ENCODE data around the gene PDS5B. TPM values are rescaled to one million over a fixed set of nuclear protein-coding genes. Genes with fewer than 3 reads are reported as not detected.

PDS5B gene
- total and polyA plus RNA-seq, 4 donors: 3.6 to 24.3 (median 12.9) TPM

GRCh38 chr13:32796754-32797153 is 210.5 kb downstream of the PDS5B start:
- TF ChIP-seq RAD21 (IDR thresholded peaks at IDR 0.05) (no peak), HNF4A (conservative IDR thresholded peaks at IDR 0.05) (no peak), RXRA (IDR thresholded peaks at IDR 0.05) (no peak), EGR1 (IDR thresholded peaks at IDR 0.05; ENCODE audit: low read depth in 2 of 2) (no peak), FOXA1 (IDR thresholded peaks at IDR 0.05) (no peak), SP1 (IDR thresholded peaks at IDR 0.05) (no peak), HNF4G (IDR thresholded peaks at IDR 0.05) (no peak), NR2F2 (IDR thresholded peaks at IDR 0.05) (no peak), GABPA (IDR thresholded peaks at IDR 0.05 in 1 of 2, conservative IDR thresholded peaks at IDR 0.05 in 1 of 2) (no peak), JUND (IDR thresholded peaks at IDR 0.05) (no peak), YY1 (IDR thresholded peaks at IDR 0.05) (no peak), REST (IDR thresholded peaks at IDR 0.05) (no peak), FOXA2 (IDR thresholded peaks at IDR 0.05) (no peak), TAF1 (conservative IDR thresholded peaks at IDR 0.05) (no peak)
- TF ChIP-seq, protein P1, sequence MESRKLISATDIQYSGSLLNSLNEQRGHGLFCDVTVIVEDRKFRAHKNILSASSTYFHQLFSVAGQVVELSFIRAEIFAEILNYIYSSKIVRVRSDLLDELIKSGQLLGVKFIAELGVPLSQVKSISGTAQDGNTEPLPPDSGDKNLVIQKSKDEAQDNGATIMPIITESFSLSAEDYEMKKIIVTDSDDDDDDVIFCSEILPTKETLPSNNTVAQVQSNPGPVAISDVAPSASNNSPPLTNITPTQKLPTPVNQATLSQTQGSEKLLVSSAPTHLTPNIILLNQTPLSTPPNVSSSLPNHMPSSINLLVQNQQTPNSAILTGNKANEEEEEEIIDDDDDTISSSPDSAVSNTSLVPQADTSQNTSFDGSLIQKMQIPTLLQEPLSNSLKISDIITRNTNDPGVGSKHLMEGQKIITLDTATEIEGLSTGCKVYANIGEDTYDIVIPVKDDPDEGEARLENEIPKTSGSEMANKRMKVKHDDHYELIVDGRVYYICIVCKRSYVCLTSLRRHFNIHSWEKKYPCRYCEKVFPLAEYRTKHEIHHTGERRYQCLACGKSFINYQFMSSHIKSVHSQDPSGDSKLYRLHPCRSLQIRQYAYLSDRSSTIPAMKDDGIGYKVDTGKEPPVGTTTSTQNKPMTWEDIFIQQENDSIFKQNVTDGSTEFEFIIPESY (IDR thresholded peaks at IDR 0.05): no peak
- TF ChIP-seq, protein P2, sequence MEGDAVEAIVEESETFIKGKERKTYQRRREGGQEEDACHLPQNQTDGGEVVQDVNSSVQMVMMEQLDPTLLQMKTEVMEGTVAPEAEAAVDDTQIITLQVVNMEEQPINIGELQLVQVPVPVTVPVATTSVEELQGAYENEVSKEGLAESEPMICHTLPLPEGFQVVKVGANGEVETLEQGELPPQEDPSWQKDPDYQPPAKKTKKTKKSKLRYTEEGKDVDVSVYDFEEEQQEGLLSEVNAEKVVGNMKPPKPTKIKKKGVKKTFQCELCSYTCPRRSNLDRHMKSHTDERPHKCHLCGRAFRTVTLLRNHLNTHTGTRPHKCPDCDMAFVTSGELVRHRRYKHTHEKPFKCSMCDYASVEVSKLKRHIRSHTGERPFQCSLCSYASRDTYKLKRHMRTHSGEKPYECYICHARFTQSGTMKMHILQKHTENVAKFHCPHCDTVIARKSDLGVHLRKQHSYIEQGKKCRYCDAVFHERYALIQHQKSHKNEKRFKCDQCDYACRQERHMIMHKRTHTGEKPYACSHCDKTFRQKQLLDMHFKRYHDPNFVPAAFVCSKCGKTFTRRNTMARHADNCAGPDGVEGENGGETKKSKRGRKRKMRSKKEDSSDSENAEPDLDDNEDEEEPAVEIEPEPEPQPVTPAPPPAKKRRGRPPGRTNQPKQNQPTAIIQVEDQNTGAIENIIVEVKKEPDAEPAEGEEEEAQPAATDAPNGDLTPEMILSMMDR (IDR thresholded peaks at IDR 0.05; ENCODE audit: low read depth, low read length, missing input control): no peak
- TF ChIP-seq, protein P3, sequence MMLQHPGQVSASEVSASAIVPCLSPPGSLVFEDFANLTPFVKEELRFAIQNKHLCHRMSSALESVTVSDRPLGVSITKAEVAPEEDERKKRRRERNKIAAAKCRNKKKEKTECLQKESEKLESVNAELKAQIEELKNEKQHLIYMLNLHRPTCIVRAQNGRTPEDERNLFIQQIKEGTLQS (IDR thresholded peaks at IDR 0.05): no peak
- WGBS: 88% methylated on average over 1 of the region's 1 CpG
- Histone ChIP-seq H3K4me1 (ENCODE audit: control insufficient read depth in 4 of 4, insufficient read depth in 4 of 4, low read length in 3 of 4) (no peaks in the 10 kb centered on the region), H3K27me3 (ENCODE audit: control insufficient read depth in 4 of 4, insufficient read depth in 4 of 4, low read length in 3 of 4) (no peaks in the 10 kb centered on the region), H3K4me3 (ENCODE audit: low read depth in 1 of 3, low read length in 3 of 3) (no peak overlapping the region), H3K36me3 (ENCODE audit: control insufficient read depth in 4 of 4, insufficient read depth in 3 of 4, low read depth in 1 of 4, low read length in 3 of 4) (no peaks in the 10 kb centered on the region), H3K9me3 (ENCODE audit: control insufficient read depth in 4 of 4, low read length in 3 of 4) (no peaks in the 10 kb centered on the region), H3K27ac (ENCODE audit: low read depth in 1 of 2, low read length in 2 of 2) (no peak overlapping the region), H3K9ac (ENCODE audit: low read depth in 1 of 2, low read length in 2 of 2) (no peak overlapping the region)
- DNase-seq (ENCODE audit: low spot score): no peak

- no peaks in the 10 kb centered on the region for H3K36me3 ChIP-seq (ENCODE audit: control insufficient read depth in 4 of 4, insufficient read depth in 3 of 4, low read depth in 1 of 4, low read length in 3 of 4)
- 87% methylated on average over 3 of the region's 3 CpGs for WGBS
- no peak for TF ChIP-seq FOXA1 (IDR thresholded peaks at IDR 0.05)
Measured at GRCh38 chr13:32802159-32802558, 215.9 kb downstream of the PDS5B start.

More at GRCh38 chr13:32802159-32802558, 215.9 kb downstream of the PDS5B start:
- Histone ChIP-seq H3K27me3 (ENCODE audit: control insufficient read depth in 4 of 4, insufficient read depth in 4 of 4, low read length in 3 of 4) (no peaks in the 10 kb centered on the region), H3K27ac (ENCODE audit: low read depth in 1 of 2, low read length in 2 of 2) (no peak overlapping the region), H3K4me3 (ENCODE audit: low read depth in 1 of 3, low read length in 3 of 3) (no peak overlapping the region), H3K4me1 (ENCODE audit: control insufficient read depth in 4 of 4, insufficient read depth in 4 of 4, low read length in 3 of 4) (no peaks in the 10 kb centered on the region), H3K9ac (ENCODE audit: low read depth in 1 of 2, low read length in 2 of 2) (no peak overlapping the region), H3K9me3 (ENCODE audit: control insufficient read depth in 4 of 4, low read length in 3 of 4) (peaks cover 0 to 2% (median 0%) of the 10 kb centered on the region in 4 donors)
- DNase-seq (ENCODE audit: low spot score): no peak

Data from liver (tissue), 9 donors.